DND-41 (cell line): ENCODE results near the gene FOXP1.

ENCODE experiments used
- ATAC-seq: fragments of 200-7000 bp; cut with Tn5 transposase; 3 replicates; pipeline ENCODE4 v1.9.1; 2021; ENCODE audit warnings: low read depth; ENCODE audit not compliant: insufficient read depth
- DNase-seq: peaks from one replicate; pipeline ENCODE4 v3.0.0-alpha.2; 2020
- H2AFZ ChIP-seq: 2 replicates; pipeline ENCODE4 v1.6.0; 2012; ENCODE audit warnings: low read depth, low read length
- H3K27ac ChIP-seq: 2 replicates; pipeline ENCODE4 v1.5.1; 2012; ENCODE audit warnings: low read length, inconsistent platforms
- H3K27me3 ChIP-seq: fragments of 200-600 bp; sonication (generic); 2 replicates; pipeline ENCODE4 v1.6.0; 2012; ENCODE audit warnings: low read length, mild to moderate bottlenecking, inconsistent platforms; ENCODE audit not compliant: insufficient read depth, poor library complexity
- H3K36me3 ChIP-seq: 2 replicates; pipeline ENCODE4 v1.5.1; 2012; ENCODE audit warnings: low read length, inconsistent platforms; ENCODE audit not compliant: insufficient read depth
- H3K4me1 ChIP-seq: 2 replicates; pipeline ENCODE4 v1.5.1; 2012; ENCODE audit warnings: mild to moderate bottlenecking, low read length; ENCODE audit not compliant: insufficient read depth
- H3K4me2 ChIP-seq: 2 replicates; pipeline ENCODE4 v1.6.0; 2012; ENCODE audit warnings: mild to moderate bottlenecking, moderate library complexity, low read length, inconsistent platforms; ENCODE audit not compliant: insufficient read depth
- H3K4me3 ChIP-seq, 2 experiments: fragments of 200-600 bp in 1 of 2; shearing (Covaris generic) in 1 of 2; 2 replicates each; pipeline ENCODE4 v1.5.1; 2012 to 2016; ENCODE audit warnings: inconsistent platforms in 2 of 2, low read length in 2 of 2, mild to moderate bottlenecking in 2 of 2, low read depth in 1 of 2, moderate library complexity in 1 of 2
- H3K79me2 ChIP-seq: 2 replicates; pipeline ENCODE4 v1.6.0; 2012; ENCODE audit warnings: low read length, inconsistent platforms; ENCODE audit not compliant: insufficient read depth
- H3K9ac ChIP-seq: 2 replicates; pipeline ENCODE4 v1.6.0; 2012; ENCODE audit warnings: low read depth, mild to moderate bottlenecking, inconsistent platforms, low read length, moderate library complexity
- H3K9me3 ChIP-seq: 2 replicates; pipeline ENCODE4 v1.5.1; 2012; ENCODE audit warnings: low read length, moderate library complexity, mild to moderate bottlenecking, inconsistent platforms; ENCODE audit not compliant: insufficient read depth, severe bottlenecking
- H4K20me1 ChIP-seq: 2 replicates; pipeline ENCODE4 v1.6.0; 2012; ENCODE audit warnings: low read length; ENCODE audit not compliant: insufficient read depth
- EZH2 ChIP-seq: IDR thresholded peaks from 3 replicates; pipeline ENCODE4 v1.6.1; 2012; ENCODE audit warnings: borderline replicate concordance, low read depth, mild to moderate bottlenecking, moderate library complexity, low read length, inconsistent platforms; ENCODE audit not compliant: severe bottlenecking
- TF ChIP-seq, protein P1 (sequence below): IDR thresholded peaks from 2 replicates; pipeline ENCODE4 v1.5.1; 2012; ENCODE audit warnings: borderline replicate concordance, low read length, moderate library complexity, mild to moderate bottlenecking; ENCODE audit not compliant: poor library complexity, severe bottlenecking; ENCODE audit errors: extremely low read depth

The FOXP1 gene

DNA sequence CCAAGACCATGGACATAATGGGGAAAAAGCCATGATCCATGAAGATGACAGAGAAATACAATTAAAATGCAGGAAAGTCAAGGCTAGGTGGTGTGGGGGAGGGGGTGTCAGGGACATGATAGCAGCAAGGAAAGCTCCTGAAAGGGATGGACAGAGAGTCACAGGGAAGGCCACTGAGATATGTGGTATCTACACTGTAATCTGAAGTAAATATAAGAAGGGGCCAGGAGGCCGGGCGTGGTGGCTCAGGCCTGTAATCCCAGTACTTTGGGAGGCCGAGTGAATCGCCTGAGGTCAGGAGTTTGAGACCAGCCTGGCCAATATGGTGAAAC lies 62.5 kb downstream of the FOXP1 start:
- Histone ChIP-seq H3K79me2 (peaks cover 30% of the 10 kb centered on the region), H3K4me2 (no peak overlapping the region), H3K27ac (no peak overlapping the region), H2AFZ (no peak overlapping the region), H3K9me3 (no peaks in the 10 kb centered on the region), H3K4me1 (no peaks in the 10 kb centered on the region), H4K20me1 (peaks cover 11% of the 10 kb centered on the region; the same call in 1 of the 2 replicates), H3K9ac (no peak overlapping the region), H3K36me3 (0 out of 2 replicates have a peak, but pooled peaks cover 4% of the 10 kb centered on the region), H3K27me3 (no peaks in the 10 kb centered on the region), H3K4me3 (no peak overlapping the region)
- ATAC-seq = no peak
- no peak for DNase-seq
- TF ChIP-seq EZH2 = no peak
- TF ChIP-seq, protein P1, sequence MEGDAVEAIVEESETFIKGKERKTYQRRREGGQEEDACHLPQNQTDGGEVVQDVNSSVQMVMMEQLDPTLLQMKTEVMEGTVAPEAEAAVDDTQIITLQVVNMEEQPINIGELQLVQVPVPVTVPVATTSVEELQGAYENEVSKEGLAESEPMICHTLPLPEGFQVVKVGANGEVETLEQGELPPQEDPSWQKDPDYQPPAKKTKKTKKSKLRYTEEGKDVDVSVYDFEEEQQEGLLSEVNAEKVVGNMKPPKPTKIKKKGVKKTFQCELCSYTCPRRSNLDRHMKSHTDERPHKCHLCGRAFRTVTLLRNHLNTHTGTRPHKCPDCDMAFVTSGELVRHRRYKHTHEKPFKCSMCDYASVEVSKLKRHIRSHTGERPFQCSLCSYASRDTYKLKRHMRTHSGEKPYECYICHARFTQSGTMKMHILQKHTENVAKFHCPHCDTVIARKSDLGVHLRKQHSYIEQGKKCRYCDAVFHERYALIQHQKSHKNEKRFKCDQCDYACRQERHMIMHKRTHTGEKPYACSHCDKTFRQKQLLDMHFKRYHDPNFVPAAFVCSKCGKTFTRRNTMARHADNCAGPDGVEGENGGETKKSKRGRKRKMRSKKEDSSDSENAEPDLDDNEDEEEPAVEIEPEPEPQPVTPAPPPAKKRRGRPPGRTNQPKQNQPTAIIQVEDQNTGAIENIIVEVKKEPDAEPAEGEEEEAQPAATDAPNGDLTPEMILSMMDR = no peak

DNA sequence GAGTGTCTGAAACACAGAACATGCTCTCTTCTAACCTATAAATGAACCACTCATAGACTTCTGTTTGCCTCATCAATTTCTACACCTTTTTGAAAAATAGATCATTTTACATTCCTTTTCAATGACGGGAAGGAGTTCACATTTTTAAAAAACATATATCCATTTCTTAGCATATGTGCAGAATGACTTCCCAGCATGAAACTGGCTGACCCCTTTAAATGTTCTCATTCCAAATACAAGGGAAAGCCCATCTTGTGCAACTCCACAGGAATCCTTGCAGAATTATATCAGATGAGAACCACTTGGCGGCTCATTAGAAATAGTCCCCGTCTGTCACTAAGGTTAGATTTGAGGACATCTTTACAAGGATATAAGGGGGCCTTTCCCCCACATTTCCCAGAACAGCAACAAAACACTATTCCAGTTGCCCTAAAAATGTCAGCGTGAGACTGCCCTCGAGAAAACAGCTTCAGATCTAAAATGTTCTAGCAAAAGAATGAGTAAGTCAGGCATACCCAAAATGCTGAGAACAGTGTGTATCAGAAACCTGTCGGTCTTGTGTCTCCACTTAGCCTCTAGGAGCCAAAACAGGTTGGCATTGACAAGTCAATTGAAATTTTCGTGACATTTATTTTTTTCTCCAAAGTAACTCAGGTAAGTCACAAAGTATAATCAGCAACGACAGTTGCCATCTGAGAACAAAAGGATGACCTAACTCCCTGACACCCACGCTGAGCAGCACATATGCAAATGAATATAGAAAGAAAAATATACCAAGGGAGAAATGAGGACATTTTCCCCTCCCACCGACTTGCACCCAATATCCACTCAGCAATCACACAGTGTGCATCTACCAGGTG lies 63.1 kb downstream of the FOXP1 start:
- Histone ChIP-seq H3K4me1 (no peaks in the 10 kb centered on the region), H3K79me2 (peaks cover 33% of the 10 kb centered on the region), H3K9me3 (no peaks in the 10 kb centered on the region), H2AFZ (no peak overlapping the region), H4K20me1 (peaks cover 15% of the 10 kb centered on the region; the same call in 1 of the 2 replicates), H3K27ac (no peak overlapping the region), H3K36me3 (0 out of 2 replicates have a peak, but pooled peaks cover 4% of the 10 kb centered on the region), H3K9ac (no peak overlapping the region), H3K4me3 (no peak overlapping the region), H3K27me3 (no peaks in the 10 kb centered on the region), H3K4me2 (no peak overlapping the region)
- TF ChIP-seq EZH2 = no peak
- TF ChIP-seq, protein P1 = no peak
- ATAC-seq (no peak), DNase-seq (no peak)

GRCh38 chr3:71518089-71518488 lies 65.4 kb downstream of the FOXP1 start:
- no peak for ATAC-seq
- Histone ChIP-seq H3K9me3 (no peaks in the 10 kb centered on the region), H3K4me1 (no peaks in the 10 kb centered on the region), H3K36me3 (0 out of 2 replicates have a peak, but pooled peaks cover 4% of the 10 kb centered on the region), H2AFZ (no peak overlapping the region), H3K27ac (no peak overlapping the region), H3K9ac (no peak overlapping the region), H3K4me2 (no peak overlapping the region), H3K4me3 (no peak overlapping the region), H3K27me3 (no peaks in the 10 kb centered on the region), H3K79me2 (peaks cover 47% of the 10 kb centered on the region), H4K20me1 (peaks cover 22% of the 10 kb centered on the region; the same call in 1 of the 2 replicates)
- TF ChIP-seq, protein P1 = no peak
- no peak for TF ChIP-seq EZH2
- no peak for DNase-seq
